ENCODE results near the gene CNR2. TPM values are rescaled to one million over a fixed set of nuclear protein-coding genes. Genes with fewer than 3 reads are reported as not detected.
"Not testable (repeated sequence)": the region's sequence is repeated elsewhere in the genome, so short reads cannot be mapped to it uniquely, and the experiment has no call there.

Gene CNR2
- total RNA-seq, 1 donor from 2014 or later: not detected

DNA sequence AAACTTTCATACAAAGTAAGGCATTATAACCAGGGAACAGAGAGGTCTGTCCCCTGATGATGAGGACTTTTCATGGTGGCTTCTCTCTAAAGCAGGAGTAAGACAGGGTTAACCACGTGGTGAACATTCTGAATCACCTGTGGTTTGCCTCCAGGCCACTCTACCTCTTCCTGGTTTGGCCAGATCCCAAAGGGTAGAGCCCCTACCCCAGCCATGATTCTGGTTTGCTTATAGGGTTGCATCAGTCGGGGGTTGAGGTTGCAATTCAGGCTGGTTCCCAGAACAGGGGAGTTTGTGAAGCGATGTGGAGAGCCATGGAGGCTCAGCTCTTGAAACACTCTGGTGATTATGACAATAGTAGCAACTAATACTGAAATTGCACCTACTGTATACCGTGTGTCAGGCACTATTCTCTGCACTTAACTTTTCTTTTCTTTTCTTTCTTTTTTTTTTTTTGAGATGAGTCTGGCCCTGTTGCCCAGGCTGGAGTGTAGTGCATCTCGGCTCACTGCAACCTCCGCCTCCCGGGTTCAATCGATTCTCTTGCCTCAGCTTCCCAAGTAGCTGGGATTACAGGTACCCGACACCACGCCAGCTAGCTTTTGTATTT is 8.3 kb downstream of the CNR2 start:
- H3K27me3 Mint-ChIP-seq (ENCODE audit: unreplicated experiment): peaks cover 19% of the 10 kb centered on the region
- H3K4me1 Mint-ChIP-seq (ENCODE audit: unreplicated experiment): peaks cover 3% of the 10 kb centered on the region
- no peak overlapping the region for H3K4me3 Mint-ChIP-seq (ENCODE audit: unreplicated experiment)

DNA sequence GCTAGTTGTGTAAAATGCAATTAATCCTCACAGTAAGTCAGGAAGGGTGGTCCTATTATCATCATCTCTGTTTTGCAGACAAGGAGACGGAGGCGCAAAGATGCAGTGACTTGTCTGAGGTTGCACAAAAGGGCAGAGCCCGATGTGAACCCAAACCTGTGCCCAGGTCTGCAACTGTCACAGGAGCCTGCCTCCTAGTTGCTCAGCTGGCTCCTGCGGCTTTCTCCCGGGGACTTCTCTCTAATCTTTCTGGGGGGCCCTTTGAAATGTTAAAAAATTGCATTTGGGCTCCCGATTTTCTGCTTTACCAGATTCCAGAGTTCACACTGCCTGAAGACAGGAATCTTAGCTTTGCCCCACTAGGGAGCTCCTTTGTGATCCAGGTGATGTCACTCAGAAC is 9.4 kb downstream of the CNR2 start:
- H3K9me3 Mint-ChIP-seq (ENCODE audit: unreplicated experiment): no peaks in the 10 kb centered on the region
- H3K36me3 Mint-ChIP-seq (ENCODE audit: low read depth, unreplicated experiment): no peaks in the 10 kb centered on the region
- no peaks in the 10 kb centered on the region for H3K4me1 Mint-ChIP-seq (ENCODE audit: unreplicated experiment)
- no peak overlapping the region for H3K4me3 Mint-ChIP-seq (ENCODE audit: unreplicated experiment)
- TF ChIP-seq, protein P1, sequence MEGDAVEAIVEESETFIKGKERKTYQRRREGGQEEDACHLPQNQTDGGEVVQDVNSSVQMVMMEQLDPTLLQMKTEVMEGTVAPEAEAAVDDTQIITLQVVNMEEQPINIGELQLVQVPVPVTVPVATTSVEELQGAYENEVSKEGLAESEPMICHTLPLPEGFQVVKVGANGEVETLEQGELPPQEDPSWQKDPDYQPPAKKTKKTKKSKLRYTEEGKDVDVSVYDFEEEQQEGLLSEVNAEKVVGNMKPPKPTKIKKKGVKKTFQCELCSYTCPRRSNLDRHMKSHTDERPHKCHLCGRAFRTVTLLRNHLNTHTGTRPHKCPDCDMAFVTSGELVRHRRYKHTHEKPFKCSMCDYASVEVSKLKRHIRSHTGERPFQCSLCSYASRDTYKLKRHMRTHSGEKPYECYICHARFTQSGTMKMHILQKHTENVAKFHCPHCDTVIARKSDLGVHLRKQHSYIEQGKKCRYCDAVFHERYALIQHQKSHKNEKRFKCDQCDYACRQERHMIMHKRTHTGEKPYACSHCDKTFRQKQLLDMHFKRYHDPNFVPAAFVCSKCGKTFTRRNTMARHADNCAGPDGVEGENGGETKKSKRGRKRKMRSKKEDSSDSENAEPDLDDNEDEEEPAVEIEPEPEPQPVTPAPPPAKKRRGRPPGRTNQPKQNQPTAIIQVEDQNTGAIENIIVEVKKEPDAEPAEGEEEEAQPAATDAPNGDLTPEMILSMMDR (IDR thresholded peaks at IDR 0.05; ENCODE audit: unreplicated experiment): no peak
- H3K27me3 Mint-ChIP-seq (ENCODE audit: unreplicated experiment): peaks cover 19% of the 10 kb centered on the region
- no peak for DNase-seq (ENCODE audit: low spot score)
- no peak overlapping the region for H3K27ac Mint-ChIP-seq (ENCODE audit: unreplicated experiment)

More for the DNA sequence above, 8.3 kb downstream of the CNR2 start:
- Mint-ChIP-seq H3K27ac (ENCODE audit: unreplicated experiment) (no peak overlapping the region), H3K9me3 (ENCODE audit: unreplicated experiment) (no peaks in the 10 kb centered on the region), H3K36me3 (ENCODE audit: low read depth, unreplicated experiment) (no peaks in the 10 kb centered on the region)
- DNase-seq (ENCODE audit: low spot score): no peak
- TF ChIP-seq, protein P1 (IDR thresholded peaks at IDR 0.05; ENCODE audit: unreplicated experiment): no peak

DNA sequence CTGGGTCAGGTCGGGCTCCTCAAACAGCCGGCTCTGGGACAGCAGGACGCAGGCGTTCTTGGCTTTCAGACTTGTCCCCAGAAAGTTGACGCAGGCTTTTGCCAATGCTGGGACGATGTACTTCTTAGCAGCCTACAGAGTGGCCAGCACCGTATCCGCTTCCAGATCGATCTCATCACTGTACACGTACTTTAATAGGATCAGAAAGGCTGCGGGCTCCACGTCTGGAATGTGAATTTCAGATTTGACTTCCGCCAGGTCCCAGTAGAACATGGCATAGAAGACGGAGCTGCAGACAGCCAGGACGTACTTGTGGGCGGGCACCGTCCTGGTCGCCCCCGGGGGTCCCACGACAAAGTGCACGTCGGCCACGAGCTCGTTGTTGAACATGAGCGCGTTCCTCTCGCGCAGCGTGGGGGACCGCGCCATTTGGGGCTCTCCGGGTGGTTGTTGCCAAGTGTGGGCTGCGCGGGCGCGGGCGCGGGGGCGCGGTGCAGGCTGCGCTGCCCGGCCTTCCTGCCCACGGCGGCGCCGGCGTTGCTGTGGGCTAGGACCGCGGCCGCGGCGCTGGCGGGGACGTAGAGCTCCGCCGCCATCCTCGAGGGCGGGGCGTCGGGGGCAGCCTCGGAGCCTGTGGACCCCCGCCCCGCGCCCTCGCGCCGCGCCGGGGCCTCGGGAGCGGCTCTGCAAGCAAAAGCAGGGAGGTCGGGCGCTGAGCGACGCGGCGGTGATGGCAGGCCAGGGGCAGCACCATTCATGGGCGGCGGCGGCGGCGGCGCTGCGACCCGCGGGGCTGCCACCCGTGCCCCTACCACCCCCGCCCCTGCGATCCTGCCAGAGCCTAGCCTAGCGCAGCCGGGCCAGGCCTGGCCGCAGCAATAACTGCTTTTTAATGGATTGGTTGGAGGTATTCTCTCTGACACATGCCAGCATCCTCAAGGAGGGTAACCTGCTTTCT is 10.6 kb downstream of the CNR2 start:
- Mint-ChIP-seq H3K36me3 (ENCODE audit: low read depth, unreplicated experiment) (no peaks in the 10 kb centered on the region), H3K27me3 (ENCODE audit: unreplicated experiment) (peaks cover 19% of the 10 kb centered on the region), H3K4me3 (ENCODE audit: unreplicated experiment) (no peak overlapping the region), H3K9me3 (ENCODE audit: unreplicated experiment) (no peaks in the 10 kb centered on the region), H3K4me1 (ENCODE audit: unreplicated experiment) (no peaks in the 10 kb centered on the region), H3K27ac (ENCODE audit: unreplicated experiment) (no peak overlapping the region)
- TF ChIP-seq, protein P1 (IDR thresholded peaks at IDR 0.05; ENCODE audit: unreplicated experiment): no peak
- no peak for DNase-seq (ENCODE audit: low spot score)

GRCh38 chr1:23900017-23900416 is 13.1 kb downstream of the CNR2 start:
- not testable (repeated sequence) for H3K9me3 Mint-ChIP-seq (ENCODE audit: unreplicated experiment); DNase-seq (ENCODE audit: low spot score); H3K36me3 Mint-ChIP-seq (ENCODE audit: low read depth, unreplicated experiment); H3K27ac Mint-ChIP-seq (ENCODE audit: unreplicated experiment); H3K4me1 Mint-ChIP-seq (ENCODE audit: unreplicated experiment); H3K4me3 Mint-ChIP-seq (ENCODE audit: unreplicated experiment)
- H3K27me3 Mint-ChIP-seq (ENCODE audit: unreplicated experiment): peaks cover 20% of the 10 kb centered on the region

- DNase-seq (ENCODE audit: low spot score): no peak
- H3K27me3 Mint-ChIP-seq (ENCODE audit: unreplicated experiment): peaks cover 20% of the 10 kb centered on the region
- peaks cover 6% of the 10 kb centered on the region for H3K4me1 Mint-ChIP-seq (ENCODE audit: unreplicated experiment)
- H3K9me3 Mint-ChIP-seq (ENCODE audit: unreplicated experiment): no peaks in the 10 kb centered on the region
- no peak overlapping the region for H3K27ac Mint-ChIP-seq (ENCODE audit: unreplicated experiment)
- no peaks in the 10 kb centered on the region for H3K36me3 Mint-ChIP-seq (ENCODE audit: low read depth, unreplicated experiment)
- no peak overlapping the region for H3K4me3 Mint-ChIP-seq (ENCODE audit: unreplicated experiment)
- TF ChIP-seq, protein P1 (IDR thresholded peaks at IDR 0.05; ENCODE audit: unreplicated experiment): no peak
These were observed 14.1 kb downstream of the CNR2 start for GRCh38 chr1:23899070-23899469.
